Stomach (tissue), 9 donors: ENCODE measurements around the gene CALML4. TPM values are rescaled to one million over a fixed set of nuclear protein-coding genes. Genes with fewer than 3 reads are reported as not detected.
"Not testable (repeated sequence)": the region's sequence is repeated elsewhere in the genome, so short reads cannot be mapped to it uniquely, and the experiment has no call there.

ENCODE experiments used
- DNase-seq, 2 donors: peaks; one replicate each; pipeline versions ENCODE4 v3.0.0 to v3.0.0-alpha.2; 2013 to 2019
- H3K27ac ChIP-seq, 5 donors: fragments of 200-600 bp in 4 of 5; sonication (generic) in 4 of 5; one replicate each; pipeline ENCODE4 v1.5.1; 2013 to 2019; ENCODE audit warnings: mild to moderate bottlenecking in 1 of 5, moderate library complexity in 1 of 5
- H3K27me3 ChIP-seq, 3 donors: fragments of 200-600 bp; sonication (generic); one replicate each; pipeline ENCODE4 v1.5.1; 2017 to 2019; ENCODE audit warnings: mixed run types in 1 of 3
- H3K36me3 ChIP-seq, 4 donors: fragments of 200-600 bp; sonication (generic); 1 replicate in 3 of 4; 2 replicates in 1 of 4; pipeline ENCODE4 v1.5.1; 2016 to 2019
- H3K4me1 ChIP-seq, 4 donors: fragments of 200-600 bp; sonication (generic); one replicate each; pipeline ENCODE4 v1.5.1; 2016 to 2019
- H3K4me3 ChIP-seq, 4 donors: fragments of 200-600 bp; sonication (generic) in 3 of 4; one replicate each; pipeline ENCODE4 v1.5.1; 2016 to 2019; ENCODE audit warnings: mild to moderate bottlenecking in 1 of 4
- H3K9me3 ChIP-seq, 4 donors: fragments of 200-600 bp; sonication (generic); one replicate each; pipeline ENCODE4 v1.5.1; 2016 to 2019
- EP300 ChIP-seq: sonication (generic); formaldehyde crosslinking; IDR thresholded peaks from one replicate; pipeline ENCODE4 v1.6.1; 2017; ENCODE audit warnings: antibody characterized with exemption
- POLR2A ChIP-seq, 4 donors: fragments of 450-650 bp; IDR thresholded peaks; one replicate each; pipeline ENCODE4 v1.6.1; 2016; ENCODE audit warnings: antibody characterized with exemption in 4 of 4, control low read depth in 2 of 4, mild to moderate bottlenecking in 1 of 4, moderate library complexity in 1 of 4
- POLR2AphosphoS5 ChIP-seq, 3 donors: sonication (generic); formaldehyde crosslinking; IDR thresholded peaks; one replicate each; pipeline ENCODE4 v1.6.1; 2016; ENCODE audit warnings: antibody characterized with exemption in 3 of 3
- WGBS, 5 donors: extraction: QIAGEN DNeasy Blood & Tissue Kit in 3 of 5; methylation state at CpG; one replicate each; pipeline versions ENCODE4 v1.1.5 to v1.1.7; 2013 to 2018; 5-methylcytosine and 5-hydroxymethylcytosine counted together
- intact Hi-C: fragments of 100-400 bp; cut with DNase I; formaldehyde crosslinking; loops from one replicate; pipeline ENCODE4 v1.15.1; 2023; ENCODE audit warnings: low total_unique reads
- polyA plus RNA-seq, 3 donors: library from polyadenylated mRNA; stranded (reverse); fragments of 200-250 nt; gene quantifications; one replicate each; pipeline ENCODE4 v1.2.3, GENCODE V29; 2013
- total RNA-seq, 5 donors: library from RNA; depleted of rRNA; stranded (reverse); fragments of >200 nt; gene quantifications; one replicate each; pipeline versions ENCODE4 v1.1.0 to v1.2.3, GENCODE V29; 2014 to 2016
- TF ChIP-seq, protein P1 (sequence below), 7 experiments: fragments of 450-650 bp in 4 of 7; fragments of 200-600 bp in 3 of 7; sonication (generic) in 3 of 7; IDR thresholded peaks; one replicate each; pipeline ENCODE4 v1.5.1; 2016 to 2019; ENCODE audit warnings: antibody characterized with exemption in 7 of 7, control low read depth in 2 of 7, mild to moderate bottlenecking in 1 of 7
- donor health status: healthy with polysubstance abuse.
- donor health status: Bipolar disorder and iron deficiency.
- donor health status: healthy.

The CALML4 gene
- total and polyA plus RNA-seq, 8 donors, result 7.6 to 24.3 (median 13.3) TPM

DNA sequence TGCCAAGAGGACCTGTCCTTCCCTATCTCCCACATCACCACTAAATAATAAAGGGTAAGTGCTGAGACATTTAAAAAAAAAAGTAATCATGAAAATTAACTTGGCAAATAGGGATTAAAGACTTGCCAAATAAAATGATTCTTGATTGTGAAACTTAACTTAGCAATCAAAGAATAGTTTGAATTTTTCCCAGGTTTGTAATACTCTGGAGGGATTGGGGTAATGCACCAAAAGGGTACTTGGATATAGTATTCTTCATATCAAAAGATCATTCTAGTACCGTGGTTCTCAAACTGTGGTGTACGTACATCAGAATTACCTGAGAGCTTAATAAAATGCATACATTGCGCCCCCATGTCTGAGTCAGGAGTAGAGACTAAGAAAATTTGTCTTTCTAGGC, 28.5 kb downstream of the CALML4 start:
- 93 to 99% (median 97%) methylated on average over 3 of the region's 3 CpGs for WGBS, 5 donors
- intact Hi-C loops, result no loop called here
- H3K36me3 ChIP-seq, result peaks cover 12 to 80% (median 78%) of the 10 kb centered on the region in 4 donors

DNA sequence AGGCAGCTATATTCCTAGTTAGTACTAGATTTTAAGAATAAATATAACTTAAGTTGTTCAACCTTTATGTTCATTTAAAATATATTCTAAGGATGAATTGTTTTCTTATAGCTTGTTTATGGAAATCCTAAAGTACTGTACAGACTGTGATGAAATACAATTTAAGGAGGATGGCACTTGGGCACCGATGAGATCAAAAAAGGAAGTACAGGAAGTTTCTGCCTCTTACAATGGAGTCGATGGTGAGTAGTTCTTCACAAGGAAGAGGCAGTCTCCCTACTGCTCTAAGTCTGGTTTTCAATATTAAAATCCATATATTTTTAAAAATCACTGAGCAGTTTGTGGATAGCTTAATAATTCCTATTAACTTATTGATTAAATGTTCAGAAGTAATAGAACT, 29.6 kb downstream of the CALML4 start:
- Histone ChIP-seq H3K4me1 (peaks cover 0 to 20% (median 4%) of the 10 kb centered on the region in 4 donors), H3K27me3 (no peaks in the 10 kb centered on the region), H3K9me3 (no peaks in the 10 kb centered on the region), H3K36me3 (peaks cover 5 to 79% (median 75%) of the 10 kb centered on the region in 4 donors), H3K4me3 (no peak overlapping the region), H3K27ac (no peak overlapping the region)
- TF ChIP-seq EP300, result no peak
- TF ChIP-seq POLR2A (IDR thresholded peaks at IDR 0.05), result no peak
- TF ChIP-seq POLR2AphosphoS5 (IDR thresholded peaks at IDR 0.05), result no peak
- TF ChIP-seq, protein P1, sequence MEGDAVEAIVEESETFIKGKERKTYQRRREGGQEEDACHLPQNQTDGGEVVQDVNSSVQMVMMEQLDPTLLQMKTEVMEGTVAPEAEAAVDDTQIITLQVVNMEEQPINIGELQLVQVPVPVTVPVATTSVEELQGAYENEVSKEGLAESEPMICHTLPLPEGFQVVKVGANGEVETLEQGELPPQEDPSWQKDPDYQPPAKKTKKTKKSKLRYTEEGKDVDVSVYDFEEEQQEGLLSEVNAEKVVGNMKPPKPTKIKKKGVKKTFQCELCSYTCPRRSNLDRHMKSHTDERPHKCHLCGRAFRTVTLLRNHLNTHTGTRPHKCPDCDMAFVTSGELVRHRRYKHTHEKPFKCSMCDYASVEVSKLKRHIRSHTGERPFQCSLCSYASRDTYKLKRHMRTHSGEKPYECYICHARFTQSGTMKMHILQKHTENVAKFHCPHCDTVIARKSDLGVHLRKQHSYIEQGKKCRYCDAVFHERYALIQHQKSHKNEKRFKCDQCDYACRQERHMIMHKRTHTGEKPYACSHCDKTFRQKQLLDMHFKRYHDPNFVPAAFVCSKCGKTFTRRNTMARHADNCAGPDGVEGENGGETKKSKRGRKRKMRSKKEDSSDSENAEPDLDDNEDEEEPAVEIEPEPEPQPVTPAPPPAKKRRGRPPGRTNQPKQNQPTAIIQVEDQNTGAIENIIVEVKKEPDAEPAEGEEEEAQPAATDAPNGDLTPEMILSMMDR (IDR thresholded peaks at IDR 0.05), result no peak
- intact Hi-C loops, result no loop called here
- 54 to 84% (median 72%) methylated on average over 2 of the region's 2 CpGs for WGBS, 5 donors
- DNase-seq, result no peak

More for the DNA sequence above, 28.5 kb downstream of the CALML4 start:
- peak overlapping the region in 1 of 5 donors; percentile 69 for H3K27ac ChIP-seq
- H3K4me3 ChIP-seq, result no peak overlapping the region
- H3K27me3 ChIP-seq, result no peaks in the 10 kb centered on the region
- DNase-seq, result no peak
- TF ChIP-seq POLR2A (IDR thresholded peaks at IDR 0.05) (no peak), EP300 (no peak), POLR2AphosphoS5 (IDR thresholded peaks at IDR 0.05) (no peak)
- TF ChIP-seq, protein P1 (IDR thresholded peaks at IDR 0.05), result no peak
- H3K9me3 ChIP-seq, result no peaks in the 10 kb centered on the region
- peaks cover 0 to 20% (median 4%) of the 10 kb centered on the region in 4 donors for H3K4me1 ChIP-seq

DNA sequence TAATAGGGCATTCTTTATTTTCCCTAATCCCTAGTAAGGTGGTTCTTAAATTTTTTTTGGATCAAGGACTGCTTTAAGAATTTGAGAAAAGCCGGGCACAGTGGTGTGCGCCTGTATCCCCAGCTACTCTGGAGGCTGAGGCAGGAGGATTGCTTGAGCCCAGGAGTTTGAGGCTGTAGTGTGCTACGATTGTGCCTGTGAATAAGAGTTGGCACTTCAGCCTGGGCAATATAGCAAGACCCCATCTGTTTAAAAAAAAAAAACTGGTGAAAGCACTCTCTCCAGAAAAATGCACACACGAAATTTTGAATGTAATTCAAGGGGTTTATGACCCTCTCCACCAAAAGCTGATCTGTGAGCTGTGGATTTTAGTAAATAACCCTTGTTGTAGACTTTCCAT, 32.0 kb downstream of the CALML4 start:
- Histone ChIP-seq H3K27ac (no peak overlapping the region), H3K36me3 (peaks cover 5 to 86% (median 72%) of the 10 kb centered on the region in 4 donors), H3K9me3 (no peaks in the 10 kb centered on the region), H3K4me1 (peaks cover 0 to 29% (median 8%) of the 10 kb centered on the region in 4 donors), H3K27me3 (no peaks in the 10 kb centered on the region), H3K4me3 (no peak overlapping the region)
- TF ChIP-seq EP300 (no peak), POLR2AphosphoS5 (IDR thresholded peaks at IDR 0.05) (no peak), POLR2A (IDR thresholded peaks at IDR 0.05) (no peak)
- TF ChIP-seq, protein P1 (IDR thresholded peaks at IDR 0.05), result no peak
- intact Hi-C loops, result no loop called here
- WGBS, 5 donors, result 95 to 100% (median 98%) methylated on average over 4 of the region's 4 CpGs
- DNase-seq, result no peak

DNA sequence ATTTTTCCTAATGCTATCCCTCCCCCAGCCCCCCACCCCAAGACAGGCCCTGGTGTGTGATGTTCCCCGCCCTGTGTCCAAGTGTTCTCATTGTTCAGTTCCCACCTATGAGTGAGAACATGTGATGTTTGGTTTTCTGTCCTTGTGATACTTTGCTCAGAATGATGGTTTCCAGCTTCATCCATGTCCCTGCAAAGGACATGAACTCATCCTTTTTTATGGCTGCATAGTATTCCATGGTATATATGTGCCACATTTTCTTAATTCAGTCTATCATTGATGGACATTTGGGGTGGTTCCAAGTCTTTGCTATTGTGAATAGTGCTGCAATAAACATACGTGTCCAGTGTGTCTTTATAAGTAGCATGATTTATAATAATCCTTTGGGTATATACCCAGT, 33.1 kb downstream of the CALML4 start:
- WGBS, 5 donors, result 73 to 97% (median 92%) methylated on average over 2 of the region's 2 CpGs
- not testable (repeated sequence) for DNase-seq

DNA sequence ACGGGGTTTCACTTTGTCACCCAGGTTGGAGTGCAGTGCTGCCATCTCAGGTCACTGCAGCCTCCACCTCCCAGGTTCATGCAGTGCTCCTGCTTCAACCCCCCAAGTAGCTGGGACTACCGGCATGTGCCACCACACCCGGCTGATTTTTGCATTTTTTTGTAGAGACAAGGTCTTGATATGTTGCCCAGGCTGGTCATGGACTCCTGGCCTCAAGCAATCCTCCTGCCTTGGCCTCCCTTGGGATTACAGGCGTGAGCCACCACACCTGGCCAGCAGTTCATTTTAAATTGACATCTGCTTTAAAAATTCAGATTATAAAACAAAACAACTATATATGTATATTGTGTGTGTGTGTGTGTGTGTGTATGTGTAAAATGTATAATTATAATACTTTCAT, 38.3 kb downstream of the CALML4 start:
- Histone ChIP-seq H3K27me3 (no peaks in the 10 kb centered on the region), H3K27ac (no peak overlapping the region), H3K4me1 (peaks cover 0 to 10% (median 4%) of the 10 kb centered on the region in 4 donors), H3K36me3 (peaks cover 8 to 75% (median 67%) of the 10 kb centered on the region in 4 donors), H3K4me3 (no peak overlapping the region), H3K9me3 (no peaks in the 10 kb centered on the region)
- no peak for TF ChIP-seq POLR2AphosphoS5 (IDR thresholded peaks at IDR 0.05)
- no peak for TF ChIP-seq EP300
- TF ChIP-seq, protein P1 (IDR thresholded peaks at IDR 0.05), result no peak
- no peak for TF ChIP-seq POLR2A (IDR thresholded peaks at IDR 0.05)
- WGBS, 5 donors, result 81 to 90% (median 85%) methylated on average over 4 of the region's 4 CpGs
- intact Hi-C loops, result no loop called here
- DNase-seq, result no peak

More for the DNA sequence above, 33.1 kb downstream of the CALML4 start:
- H3K27ac ChIP-seq, H3K9me3 ChIP-seq, H3K27me3 ChIP-seq, H3K4me3 ChIP-seq, intact Hi-C loops: not testable (repeated sequence)
- Histone ChIP-seq H3K4me1 (peaks cover 0 to 19% (median 4%) of the 10 kb centered on the region in 4 donors), H3K36me3 (peaks cover under 1 to 75% (median 65%) of the 10 kb centered on the region in 4 donors)
